GM12878 (cell line): ENCODE data around the gene MLIP. TPM values are rescaled to one million over a fixed set of nuclear protein-coding genes. Genes with fewer than 3 reads are reported as not detected.

Source experiments
- ATAC-seq: fragments of 200-7000 bp; cut with Tn5 transposase; 3 replicates; pipeline ENCODE4 v1.9.1; 2020; ENCODE audit warnings: mild to moderate bottlenecking, moderate library complexity
- BruUV-seq: library from RNA; stranded (reverse); fragments of 400-500 nt; replicated peaks from 2 replicates; lab custom pipeline; 2021; lab: Mats Ljungman, UMichigan
- CTCF ChIA-PET: fragments of 300-600 bp; sonication (Branson Sonifier 250); formaldehyde crosslinking; extraction: SDS; loops from one replicate; lab custom pipeline; 2021; ENCODE audit warnings: inconsistent platforms; lab: Yijun Ruan, JAX
- POLR2A ChIA-PET: fragments of 350-600 bp; formaldehyde crosslinking; extraction: SDS; loops from one replicate; lab custom pipeline; 2021; ENCODE audit warnings: inconsistent platforms; lab: Charles Lee
- RAD21 ChIA-PET: fragments of 300-600 bp; sonication (Branson Sonifier 250); formaldehyde crosslinking; loops from one replicate; lab custom pipeline; 2023; ENCODE audit warnings: antibody characterized with exemption; ENCODE audit not compliant: unreplicated experiment; lab: Charles Lee
- SMC1A ChIA-PET: fragments of 300-600 bp; sonication (Branson Sonifier 250); formaldehyde crosslinking; loops from one replicate; lab custom pipeline; 2023; ENCODE audit not compliant: unreplicated experiment, uncharacterized antibody; lab: Charles Lee
- DNase-seq: peaks from one replicate; pipeline ENCODE4 v3.0.0-alpha.2; 2011; ENCODE audit warnings: low read depth, low spot score
- FAIRE-seq: peaks from 3 replicates; lab custom pipeline; 2011; peaks lifted over from hg19 to GRCh38; lab: Jason Lieb, UNC
- H2AFZ ChIP-seq: 2 replicates; pipeline ENCODE4 v1.6.0; 2011; ENCODE audit warnings: low read depth, low read length, control low read depth; ENCODE audit not compliant: control insufficient read depth
- H3K27ac ChIP-seq: 2 replicates; pipeline ENCODE4 v1.5.1; 2011; ENCODE audit warnings: control low read depth; ENCODE audit not compliant: control insufficient read depth, insufficient read depth
- H3K27me3 ChIP-seq, 2 experiments: replicated peaks in 1 of 2; 2 replicates each; pipeline versions ENCODE4 v1.6.0 to v1.6.1; 2011; ENCODE audit warnings: low read length in 1 of 2; ENCODE audit not compliant: control insufficient read depth in 2 of 2, insufficient read depth in 2 of 2
- H3K36me3 ChIP-seq, 2 experiments: 2 replicates each; pipeline ENCODE4 v1.5.1; 2011; ENCODE audit warnings: low read length in 1 of 2; ENCODE audit not compliant: control insufficient read depth in 2 of 2, insufficient read depth in 2 of 2
- H3K4me1 ChIP-seq: 2 replicates; pipeline ENCODE4 v1.6.1; 2011; ENCODE audit warnings: mild to moderate bottlenecking, low read length, moderate library complexity, mixed read lengths; ENCODE audit not compliant: control insufficient read depth, insufficient read depth
- H3K4me2 ChIP-seq: 2 replicates; pipeline ENCODE4 v1.6.0; 2011; ENCODE audit warnings: control low read depth; ENCODE audit not compliant: control insufficient read depth, insufficient read depth
- H3K4me3 ChIP-seq: fragments of 200-600 bp; sonication (generic); 2 replicates; pipeline ENCODE4 v1.5.1; 2016
- H3K79me2 ChIP-seq: 2 replicates; pipeline ENCODE4 v1.6.0; 2011; ENCODE audit warnings: low read length; ENCODE audit not compliant: control insufficient read depth, insufficient read depth
- H3K9ac ChIP-seq: 2 replicates; pipeline ENCODE4 v1.8.0; 2011; ENCODE audit warnings: low read length, control low read depth, mixed read lengths; ENCODE audit not compliant: control insufficient read depth, insufficient read depth
- H3K9me3 ChIP-seq: replicated peaks from 3 replicates; pipeline ENCODE4 v1.5.1; 2011; ENCODE audit warnings: mild to moderate bottlenecking, low read length; ENCODE audit not compliant: control insufficient read depth, insufficient read depth
- H4K20me1 ChIP-seq: 2 replicates; pipeline ENCODE4 v1.6.0; 2011; ENCODE audit not compliant: control insufficient read depth, insufficient read depth
- BCL3 ChIP-seq: IDR thresholded peaks from 2 replicates; pipeline ENCODE4 v1.6.1; 2011; ENCODE audit warnings: borderline replicate concordance, low read depth, mild to moderate bottlenecking, moderate library complexity, low read length; ENCODE audit not compliant: insufficient read depth, poor library complexity, severe bottlenecking
- E4F1 ChIP-seq: fragments of 450-650 bp; IDR thresholded peaks from 2 replicates; pipeline ENCODE4 v1.6.1; 2018; ENCODE audit warnings: borderline replicate concordance, mild to moderate bottlenecking; ENCODE audit not compliant: partially characterized antibody
- FOXK2 ChIP-seq: fragments of 450-650 bp; IDR thresholded peaks from 2 replicates; pipeline ENCODE4 v1.6.1; 2017; ENCODE audit warnings: mild to moderate bottlenecking, moderate library complexity
- GABPA ChIP-seq: IDR thresholded peaks from 2 replicates; pipeline ENCODE4 v1.6.1; 2014; ENCODE audit warnings: antibody characterized with exemption, low read depth, mild to moderate bottlenecking, inconsistent platforms
- IKZF2 ChIP-seq, 2 experiments: fragments of 450-650 bp; IDR thresholded peaks; 2 replicates each; pipeline ENCODE4 v1.6.1; 2017; ENCODE audit warnings: mild to moderate bottlenecking in 2 of 2, moderate library complexity in 2 of 2
- IRF4 ChIP-seq: IDR thresholded peaks from 2 replicates; pipeline ENCODE4 v1.6.1; 2011; ENCODE audit warnings: low read depth, low read length
- KAT2A ChIP-seq: conservative IDR thresholded peaks from 2 replicates; pipeline ENCODE4 v1.6.1; 2011; ENCODE audit warnings: low read depth, low read length; ENCODE audit not compliant: control insufficient read depth
- MEF2A ChIP-seq: IDR thresholded peaks from 2 replicates; pipeline ENCODE4 v1.6.1; 2011; ENCODE audit warnings: low read depth, mild to moderate bottlenecking, low read length, moderate library complexity; ENCODE audit not compliant: insufficient read depth
- NR2C1 ChIP-seq: fragments of 450-650 bp; IDR thresholded peaks from 2 replicates; pipeline ENCODE4 v1.6.1; 2017; ENCODE audit warnings: antibody characterized with exemption, mild to moderate bottlenecking, moderate library complexity
- PAX8 ChIP-seq: fragments of 450-650 bp; IDR thresholded peaks from 2 replicates; pipeline ENCODE4 v1.6.1; 2017; ENCODE audit warnings: mild to moderate bottlenecking, moderate library complexity
- PBX3 ChIP-seq: IDR thresholded peaks from 2 replicates; pipeline ENCODE4 v1.6.1; 2011; ENCODE audit warnings: mild to moderate bottlenecking, low read depth, low read length, moderate library complexity; ENCODE audit not compliant: insufficient replicate concordance
- PKNOX1 ChIP-seq: fragments of 450-650 bp; IDR thresholded peaks from 2 replicates; pipeline ENCODE4 v1.6.1; 2016; ENCODE audit warnings: mild to moderate bottlenecking
- RELA ChIP-seq: fragments of 450-650 bp; IDR thresholded peaks from 2 replicates; pipeline ENCODE4 v1.8.0; 2014; ENCODE audit warnings: borderline replicate concordance; ENCODE audit not compliant: partially characterized antibody
- SIN3A ChIP-seq: IDR thresholded peaks from 2 replicates; pipeline ENCODE4 v1.6.1; 2012; ENCODE audit warnings: low read depth, low read length, improper control_type of control experiment
- SPI1 ChIP-seq: IDR thresholded peaks from 2 replicates; pipeline ENCODE4 v1.6.1; 2011; ENCODE audit warnings: low read depth, mild to moderate bottlenecking, low read length, moderate library complexity, borderline replicate concordance; ENCODE audit not compliant: insufficient read depth
- TBL1XR1 ChIP-seq: IDR thresholded peaks from 2 replicates; pipeline ENCODE4 v1.6.1; 2012; ENCODE audit warnings: low read depth, low read length, improper control_type of control experiment
- ZNF217 ChIP-seq: fragments of 450-650 bp; IDR thresholded peaks from 2 replicates; pipeline ENCODE4 v1.6.1; 2017; ENCODE audit warnings: antibody characterized with exemption, mild to moderate bottlenecking
- ZSCAN29 ChIP-seq: fragments of 450-650 bp; IDR thresholded peaks from 2 replicates; pipeline ENCODE4 v1.6.1; 2017; ENCODE audit warnings: mild to moderate bottlenecking, moderate library complexity
- WGBS: methylation state at CpG from one replicate; pipeline ENCODE4 v1.1.6; 2016; ENCODE audit warnings: low lambda C conversion rate; ENCODE audit not compliant: insufficient replicate concordance, insufficient coverage; ENCODE audit errors: missing lambda C conversion rate; 5-methylcytosine and 5-hydroxymethylcytosine counted together
- in situ Hi-C: fragments of 300-500 bp; cut with MboI; formaldehyde crosslinking; loops from 9 replicates; pipeline ENCODE4 v1.14.3; 2018; ENCODE audit warnings: mixed read lengths
- intact Hi-C: fragments of 100-400 bp; cut with micrococcal nuclease; formaldehyde crosslinking; loops from one replicate; pipeline ENCODE4 v1.14.2; 2022; ENCODE audit not compliant: unreplicated experiment
- polyA plus RNA-seq, 11 experiments: library from polyadenylated mRNA; depleted of rRNA in 4 of 11; unstranded in 6 of 11; stranded (reverse) in 5 of 11; fragments of >200 nt; fragmentation: Nextera tagmentation in 4 of 11; fragmentation: Illumina TruSeq in 1 of 11; extraction: Ambion mirVana in 4 of 11; extraction: Trizol in 1 of 11; gene quantifications; 1 replicate in 1 of 11; 2 replicates in 10 of 11; pipeline versions ENCODE4 v1.2.1 to v1.2.3, GENCODE V29; 2011 to 2016; ENCODE audit warnings: inconsistent platforms in 2 of 11, missing spikeins in 2 of 11, low read depth in 1 of 11
- total RNA-seq, 4 experiments: library from RNA; depleted of rRNA in 3 of 4; stranded (reverse); fragments of >200 nt in 3 of 4; fragmentation: Illumina TruSeq in 1 of 4; extraction: Trizol in 1 of 4; gene quantifications; 2 replicates each; pipeline versions ENCODE4 v1.2.1 to v1.2.3, GENCODE V29; 2013 to 2021

MLIP gene
- total and polyA plus RNA-seq, 10 of the 15 experiments (the other 5 are each of a cell fraction or from before 2014, with no cell fraction given) = not detected

- FAIRE-seq = no peak
- in situ Hi-C loops = no loop called here
Measured at GRCh38 chr6:54097753-54098152, 13.5 kb upstream of the MLIP start.

More at GRCh38 chr6:54097753-54098152, 13.5 kb upstream of the MLIP start:
- no peaks in the 10 kb centered on the region; a peak in 1 of 4 replicates for H3K27me3 ChIP-seq
- WGBS = 50% methylated on average over 3 of the region's 4 CpGs
- RAD21 ChIA-PET = no interaction called here
- no peak overlapping the region for H3K9ac ChIP-seq
- SMC1A ChIA-PET = no interaction called here
- H3K27ac ChIP-seq = no peak overlapping the region
- no peaks in the 10 kb centered on the region for H3K9me3 ChIP-seq
- no peaks in the 10 kb centered on the region for H4K20me1 ChIP-seq
- no peaks in the 10 kb centered on the region for H3K36me3 ChIP-seq
- ATAC-seq (no peak), DNase-seq (no peak)
- H3K4me3 ChIP-seq = no peak overlapping the region
- no peak for TF ChIP-seq SIN3A
- no peak for TF ChIP-seq MEF2A
- no peak for TF ChIP-seq PAX8
- no peak for TF ChIP-seq IKZF2 (IDR thresholded peaks at IDR 0.05)
- no peak for TF ChIP-seq GABPA
- TF ChIP-seq IRF4 = no peak
- no peak for TF ChIP-seq PBX3
- no peak for TF ChIP-seq TBL1XR1
- no peak for TF ChIP-seq ZNF217
- TF ChIP-seq RELA = no peak
- no peak for TF ChIP-seq SPI1
- TF ChIP-seq KAT2A = no peak
- TF ChIP-seq NR2C1 = no peak
- no peak for TF ChIP-seq BCL3
- no peak for TF ChIP-seq FOXK2
- no peak for TF ChIP-seq ZSCAN29
- TF ChIP-seq E4F1 = no peak
- TF ChIP-seq PKNOX1 = no peak
- no peaks in the 10 kb centered on the region for H3K4me1 ChIP-seq
- POLR2A ChIA-PET = no interaction called here
- BruUV-seq = no TSS peak
- intact Hi-C loops = no loop called here
- no peaks in the 10 kb centered on the region for H3K79me2 ChIP-seq
- H2AFZ ChIP-seq = no peak overlapping the region
- CTCF ChIA-PET = interaction anchor here (1.0 kb wide), 1 partner anchor 11 kb away, joined by 3 read pairs; no protein-coding TSS in a partner anchor
- H3K4me2 ChIP-seq = no peak overlapping the region
